NAMALWA (cell line): Measurements from ENCODE around the gene ERG28.
A peak's percentile ranks its signal among the peaks of the same experiment; 100 is the strongest.

ENCODE experiments used
- DNase-seq: peaks from one replicate; pipeline ENCODE4 v3.0.0-alpha.2; 2015; ENCODE audit warnings: low spot score

The ERG28 gene

GRCh38 chr14:75658957-75659356 lies 1.7 kb downstream of the ERG28 start:
- no peak for DNase-seq

- no peak for DNase-seq
These were observed 3.3 kb downstream of the ERG28 start for GRCh38 chr14:75657331-75657730.

GRCh38 chr14:75655235-75655634 lies 5.4 kb downstream of the ERG28 start:
- no peak for DNase-seq

GRCh38 chr14:75654127-75654732 lies 6.4 kb downstream of the ERG28 start:
- peak; percentile 63 for DNase-seq

- no peak for DNase-seq
These were observed 7.1 kb downstream of the ERG28 start for GRCh38 chr14:75653563-75653962.

GRCh38 chr14:75650253-75651058 lies 10.2 kb downstream of the ERG28 start:
- no peak for DNase-seq

- no peak for DNase-seq
These were observed 10.9 kb downstream of the ERG28 start for GRCh38 chr14:75649773-75650172.

GRCh38 chr14:75649337-75649736 lies 11.3 kb downstream of the ERG28 start:
- DNase-seq: no peak

GRCh38 chr14:75648066-75648838 lies 12.4 kb downstream of the ERG28 start:
- DNase-seq: no peak

- DNase-seq: no peak
These were observed 13.0 kb downstream of the ERG28 start for GRCh38 chr14:75647640-75648039.

GRCh38 chr14:75646762-75647161 lies 13.9 kb downstream of the ERG28 start:
- no peak for DNase-seq

GRCh38 chr14:75645056-75645455 lies 15.6 kb downstream of the ERG28 start:
- DNase-seq: no peak

- DNase-seq: no peak
These were observed 16.7 kb downstream of the ERG28 start for GRCh38 chr14:75643985-75644384.

GRCh38 chr14:75640876-75641275 lies 19.8 kb downstream of the ERG28 start:
- no peak for DNase-seq

- no peak for DNase-seq
These were observed 24.5 kb downstream of the ERG28 start for GRCh38 chr14:75636100-75636692.

- no peak for DNase-seq
These were observed 25.8 kb downstream of the ERG28 start for GRCh38 chr14:75634848-75635247.

- no peak for DNase-seq
These were observed 29.2 kb downstream of the ERG28 start for GRCh38 chr14:75631453-75631831.

GRCh38 chr14:75630695-75631452 lies 29.8 kb downstream of the ERG28 start:
- no peak for DNase-seq

- DNase-seq: no peak
These were observed 31.9 kb downstream of the ERG28 start for GRCh38 chr14:75628816-75629215.

GRCh38 chr14:75627406-75627805 lies 33.3 kb downstream of the ERG28 start:
- no peak for DNase-seq

GRCh38 chr14:75626863-75627262 lies 33.8 kb downstream of the ERG28 start:
- no peak for DNase-seq

GRCh38 chr14:75626396-75626795 lies 34.3 kb downstream of the ERG28 start:
- DNase-seq: no peak
